K562 (cell line): ENCODE measurements around the gene NOSIP. TPM values are rescaled to one million over a fixed set of nuclear protein-coding genes. Genes with fewer than 3 reads are reported as not detected.

ENCODE experiments used
- BRD9 ChIP-seq: fragments of 450-650 bp; IDR thresholded peaks from 2 replicates; pipeline ENCODE4 v1.6.1; 2018; ENCODE audit warnings: low read depth; ENCODE audit not compliant: partially characterized antibody
- BRF1 ChIP-seq: IDR thresholded peaks from 3 replicates; pipeline ENCODE4 v1.6.1; 2011; ENCODE audit warnings: borderline replicate concordance, mild to moderate bottlenecking; ENCODE audit not compliant: insufficient read length; ENCODE audit errors: extremely low read depth
- CGGBP1 ChIP-seq: fragments of 250-450 bp; sonication (Bioruptor Pico); IDR thresholded peaks from 2 replicates; pipeline ENCODE4 v1.9.0; 2021; ENCODE audit warnings: mild to moderate bottlenecking
- E2F5 ChIP-seq: sonication (generic); formaldehyde crosslinking; IDR thresholded peaks from 2 replicates; pipeline ENCODE4 v1.8.0; 2022; ENCODE audit warnings: mild to moderate bottlenecking, missing genetic modification reagents
- MBD2 ChIP-seq: sonication (generic); IDR thresholded peaks from 2 replicates; pipeline ENCODE4 v1.6.1; 2016; ENCODE audit warnings: low read depth, borderline replicate concordance
- NFRKB ChIP-seq: fragments of 450-650 bp; IDR thresholded peaks from 2 replicates; pipeline ENCODE4 v1.6.1; 2016; ENCODE audit warnings: low read depth
- PURB ChIP-seq: sonication (generic); formaldehyde crosslinking; IDR thresholded peaks from 2 replicates; pipeline ENCODE4 v1.9.0; 2021; ENCODE audit warnings: low read depth, mild to moderate bottlenecking, missing genetic modification reagents
- RBBP5 ChIP-seq: fragments of 200-600 bp; sonication (generic); IDR thresholded peaks from 2 replicates; pipeline ENCODE4 v1.6.1; 2012; ENCODE audit warnings: borderline replicate concordance, mild to moderate bottlenecking, low read length, control low read depth, inconsistent platforms; ENCODE audit not compliant: insufficient read depth, poor library complexity, severe bottlenecking
- RBM14 ChIP-seq: fragments of 200-400 bp; formaldehyde crosslinking; IDR thresholded peaks from 2 replicates; pipeline ENCODE4 v1.6.1; 2018; ENCODE audit warnings: low read depth, mild to moderate bottlenecking, low read length, moderate library complexity, borderline replicate concordance; ENCODE audit not compliant: insufficient read depth
- SAFB2 ChIP-seq: fragments of 200-400 bp; formaldehyde crosslinking; IDR thresholded peaks from 2 replicates; pipeline ENCODE4 v1.6.1; 2018; ENCODE audit warnings: borderline replicate concordance, low read length, low read depth, moderate library complexity; ENCODE audit not compliant: severe bottlenecking
- SLC30A9 ChIP-seq: fragments of 250-450 bp; sonication (Bioruptor Pico); IDR thresholded peaks from 2 replicates; pipeline ENCODE4 v1.8.0; 2022; ENCODE audit warnings: mild to moderate bottlenecking, moderate library complexity
- SP1 ChIP-seq: sonication (generic); formaldehyde crosslinking; IDR thresholded peaks from 2 replicates; pipeline ENCODE4 v1.8.1; 2022; ENCODE audit warnings: mild to moderate bottlenecking, missing genetic modification reagents
- TARDBP ChIP-seq: fragments of 450-650 bp; IDR thresholded peaks from 2 replicates; pipeline ENCODE4 v1.6.1; 2016
- THAP7 ChIP-seq: fragments of 250-450 bp; sonication (Bioruptor Pico); IDR thresholded peaks from 2 replicates; pipeline ENCODE4 v1.5.0; 2021
- TRIM25 ChIP-seq: fragments of 450-650 bp; IDR thresholded peaks from 2 replicates; pipeline ENCODE4 v1.7.0; 2016; ENCODE audit warnings: borderline replicate concordance
- ZBTB1 ChIP-seq: sonication (generic); formaldehyde crosslinking; IDR thresholded peaks from 2 replicates; pipeline ENCODE4 v1.8.1; 2023; ENCODE audit warnings: missing genetic modification reagents, low read depth, mild to moderate bottlenecking, borderline replicate concordance
- ZEB2 ChIP-seq: fragments of 450-650 bp; IDR thresholded peaks from 2 replicates; pipeline ENCODE4 v1.6.1; 2016
- ZNF133 ChIP-seq: fragments of 250-450 bp; sonication (Bioruptor Pico); IDR thresholded peaks from 2 replicates; pipeline ENCODE4 v1.4.0; 2020; ENCODE audit warnings: mild to moderate bottlenecking
- ZNF518B ChIP-seq: fragments of 250-450 bp; sonication (Bioruptor Pico); IDR thresholded peaks from 2 replicates; pipeline ENCODE4 v1.5.0; 2021; ENCODE audit warnings: mild to moderate bottlenecking, moderate library complexity
- ZNF77 ChIP-seq: fragments of 250-450 bp; sonication (Bioruptor Pico); IDR thresholded peaks from 2 replicates; pipeline ENCODE4 v1.5.0; 2020
- polyA plus RNA-seq, 8 experiments: library from polyadenylated mRNA; depleted of rRNA in 4 of 8; stranded (reverse) in 5 of 8; unstranded in 3 of 8; fragments of >200 nt; fragmentation: Nextera tagmentation in 2 of 8; fragmentation: Illumina TruSeq in 1 of 8; extraction: Ambion mirVana in 2 of 8; extraction: Trizol in 1 of 8; gene quantifications; 2 replicates each; pipeline versions ENCODE4 v1.2.1 to v1.2.3, GENCODE V29; 2011 to 2014; ENCODE audit warnings: inconsistent platforms in 1 of 8, missing spikeins in 1 of 8
- total RNA-seq, 7 experiments: library from RNA; depleted of rRNA in 6 of 7; stranded (reverse); fragments of >200 nt in 6 of 7; fragmentation: Illumina TruSeq in 2 of 7; extraction: Trizol in 2 of 7; gene quantifications; 2 replicates each; pipeline versions ENCODE4 v1.2.1 to v1.2.3, GENCODE V29; 2011 to 2021; ENCODE audit warnings: low replicate concordance in 1 of 7

NOSIP gene
- total and polyA plus RNA-seq, 9 of the 15 experiments (the other 6 are each of a cell fraction or from before 2014, with no cell fraction given) = 14.4 to 153 (median 79.9) TPM

- TF ChIP-seq ZNF518B (CRISPR knock-in tag) (no peak), SLC30A9 (CRISPR knock-in tag) (no peak), RBM14 (no peak), TARDBP (no peak), TRIM25 (no peak), E2F5 (CRISPR knock-in tag) (no peak), ZNF133 (CRISPR knock-in tag) (no peak), NFRKB (no peak), ZBTB1 (CRISPR knock-in tag) (no peak), PURB (CRISPR knock-in tag) (no peak), THAP7 (CRISPR knock-in tag) (no peak), SP1 (CRISPR knock-in tag) (peak; percentile 55; the same call in 1 of the 2 replicates), RBBP5 (peak; percentile 29), MBD2 (no peak), ZNF77 (CRISPR knock-in tag) (no peak), BRD9 (no peak), BRF1 (no peak), ZEB2 (peak; percentile 32; the same call in 1 of the 2 replicates), CGGBP1 (CRISPR knock-in tag) (no peak), SAFB2 (no peak)
Measured at GRCh38 chr19:49592486-49593232, 12.3 kb upstream of the NOSIP start (continued).
